Liver (tissue), 3 donors: ENCODE measurements around the gene UBFD1.

Experiments used
- ATF3 ChIP-seq: IDR thresholded peaks from 2 replicates; pipeline ENCODE4 v1.6.1; 2016; ENCODE audit warnings: antibody characterized with exemption
- CTCF ChIP-seq: fragments of 150-350 bp; IDR thresholded peaks from 2 replicates; pipeline ENCODE4 v1.5.1; 2017; ENCODE audit warnings: improper control_type of control experiment, low read depth, low read length; ENCODE audit not compliant: missing input control
- donor health status: healthy.
- donor health status: healthy.

- TF ChIP-seq CTCF: no peak
- TF ChIP-seq ATF3: no peak
Measured at GRCh38 chr16:23597003-23597756, 39.7 kb downstream of the UBFD1 start.
